ENCODE results near the gene KCNN4.

Gene KCNN4

GRCh38 chr19:43749152-43749551 lies 31.6 kb downstream of the KCNN4 start:
- Histone ChIP-seq H3K27ac (no peak overlapping the region), H3K4me1 (ENCODE audit: control insufficient read depth in 1 of 2, insufficient read depth in 1 of 2, low read depth in 1 of 2, low read length in 1 of 2) (peaks cover 20 to 21% of the 10 kb centered on the region in 2 experiments), H3K4me3 (ENCODE audit: low read depth in 1 of 2, low read length in 1 of 2) (no peak overlapping the region), H3K27me3 (no peaks in the 10 kb centered on the region), H3K36me3 (peaks cover 47% of the 10 kb centered on the region), H3K9me3 (no peaks in the 10 kb centered on the region)
- no peak for TF ChIP-seq CTCF (IDR thresholded peaks at IDR 0.05)

GRCh38 chr19:43748685-43749084 lies 32.1 kb downstream of the KCNN4 start:
- no peak overlapping the region for H3K4me3 ChIP-seq (ENCODE audit: low read depth in 1 of 2, low read length in 1 of 2)
- H3K36me3 ChIP-seq: peaks cover 47% of the 10 kb centered on the region
- H3K9me3 ChIP-seq: no peaks in the 10 kb centered on the region
- H3K27ac ChIP-seq: no peak overlapping the region
- TF ChIP-seq CTCF (IDR thresholded peaks at IDR 0.05): no peak
- H3K4me1 ChIP-seq (ENCODE audit: control insufficient read depth in 1 of 2, insufficient read depth in 1 of 2, low read depth in 1 of 2, low read length in 1 of 2): peaks cover 16 to 17% of the 10 kb centered on the region in 2 experiments
- H3K27me3 ChIP-seq: no peaks in the 10 kb centered on the region

- Histone ChIP-seq H3K9me3 (no peaks in the 10 kb centered on the region), H3K27me3 (no peaks in the 10 kb centered on the region), H3K27ac (no peak overlapping the region), H3K4me1 (ENCODE audit: control insufficient read depth in 1 of 2, insufficient read depth in 1 of 2, low read depth in 1 of 2, low read length in 1 of 2) (peaks cover 11 to 13% of the 10 kb centered on the region in 2 experiments), H3K36me3 (peaks cover 52% of the 10 kb centered on the region), H3K4me3 (ENCODE audit: low read depth in 1 of 2, low read length in 1 of 2) (no peak overlapping the region)
- no peak for TF ChIP-seq CTCF (IDR thresholded peaks at IDR 0.05)
Measured at GRCh38 chr19:43748205-43748594, 32.6 kb downstream of the KCNN4 start.

- Histone ChIP-seq H3K36me3 (peaks cover 56% of the 10 kb centered on the region), H3K4me3 (ENCODE audit: low read depth in 1 of 2, low read length in 1 of 2) (no peak overlapping the region), H3K4me1 (ENCODE audit: control insufficient read depth in 1 of 2, insufficient read depth in 1 of 2, low read depth in 1 of 2, low read length in 1 of 2) (peaks cover 8 to 13% of the 10 kb centered on the region in 2 experiments), H3K27ac (no peak overlapping the region), H3K9me3 (no peaks in the 10 kb centered on the region), H3K27me3 (no peaks in the 10 kb centered on the region)
- no peak for TF ChIP-seq CTCF (IDR thresholded peaks at IDR 0.05)
Measured at GRCh38 chr19:43747557-43748204, 33.1 kb downstream of the KCNN4 start.

- H3K9me3 ChIP-seq: no peaks in the 10 kb centered on the region
Measured at GRCh38 chr19:43743059-43743458, 37.7 kb downstream of the KCNN4 start.

More at GRCh38 chr19:43743059-43743458, 37.7 kb downstream of the KCNN4 start:
- H3K4me3 ChIP-seq (ENCODE audit: low read depth in 1 of 2, low read length in 1 of 2): no peak overlapping the region
- TF ChIP-seq CTCF (IDR thresholded peaks at IDR 0.05): no peak
- H3K4me1 ChIP-seq (ENCODE audit: control insufficient read depth in 1 of 2, insufficient read depth in 1 of 2, low read depth in 1 of 2, low read length in 1 of 2): peaks cover 8 to 13% of the 10 kb centered on the region in 2 experiments
- no peaks in the 10 kb centered on the region for H3K27me3 ChIP-seq
- H3K36me3 ChIP-seq: peaks cover 71% of the 10 kb centered on the region
- H3K27ac ChIP-seq: no peak overlapping the region

All from neutrophil (primary cell).